Measurements from ENCODE around the gene SPECC1.
"Not testable (repeated sequence)": the region's sequence is repeated elsewhere in the genome, so short reads cannot be mapped to it uniquely, and the experiment has no call there.

SPECC1 gene

GRCh38 chr17:20095336-20096080, 86.3 kb downstream of the SPECC1 start:
- peak; percentile 79 for DNase-seq

DNA sequence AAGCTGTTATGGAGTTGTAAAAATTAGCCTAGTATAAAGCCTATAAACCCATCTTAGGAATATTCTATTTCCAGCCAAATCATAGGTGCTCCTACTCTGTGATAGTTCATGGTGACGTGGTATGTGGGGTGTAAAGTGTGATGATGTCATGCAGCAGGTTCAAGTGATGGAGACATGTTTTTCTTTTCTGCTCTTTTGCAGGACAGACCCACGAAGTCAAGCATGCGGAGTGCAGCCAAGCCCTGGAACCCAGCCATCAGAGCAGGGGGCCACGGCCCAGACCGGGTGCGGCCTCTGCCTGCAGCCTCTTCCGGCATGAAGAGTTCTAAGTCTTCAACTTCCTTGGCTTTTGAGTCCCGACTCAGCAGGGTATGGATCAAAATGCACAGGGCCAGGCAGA, 87.3 kb downstream of the SPECC1 start:
- DNase-seq, result no peak

DNA sequence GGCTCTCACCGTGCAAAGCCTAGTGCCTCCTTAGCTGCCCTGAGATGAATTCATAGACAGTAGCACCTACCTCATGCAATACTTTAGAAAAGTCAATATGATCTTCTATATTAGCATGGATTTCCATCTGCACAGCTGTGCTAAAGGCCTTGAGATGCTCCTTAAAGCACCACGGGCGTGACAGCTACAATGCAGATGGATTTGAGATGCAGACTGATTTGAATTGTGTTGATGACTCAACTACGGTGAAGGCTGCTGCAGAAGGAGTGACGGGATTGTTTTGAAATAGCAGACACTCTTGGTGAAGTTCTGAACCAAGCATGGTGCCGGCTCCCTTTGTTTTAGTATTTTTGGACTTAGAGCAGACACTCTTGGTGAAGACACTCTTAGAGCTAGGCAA, 88.2 kb downstream of the SPECC1 start:
- DNase-seq, result no peak

DNA sequence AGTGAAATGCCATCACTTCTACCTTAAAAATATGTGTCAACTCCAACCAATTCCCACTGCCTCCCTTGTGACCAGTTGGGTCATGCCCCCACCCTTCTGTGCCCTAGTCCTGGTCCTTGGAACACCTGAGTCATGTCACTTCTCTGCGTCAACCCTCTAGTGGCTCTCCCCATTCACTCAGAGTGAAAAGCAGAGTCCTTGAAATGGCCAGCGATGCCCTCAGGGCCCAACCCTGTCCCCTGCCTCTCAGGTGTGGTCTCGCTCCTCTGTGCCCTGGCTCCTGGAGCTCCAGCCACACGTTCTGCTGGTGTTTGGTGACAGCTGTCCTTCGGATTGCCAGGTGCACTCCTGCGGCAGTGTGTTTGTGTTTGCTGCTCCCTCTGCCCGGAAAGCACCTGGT, 89.2 kb downstream of the SPECC1 start:
- no peak for DNase-seq

- DNase-seq, result not testable (repeated sequence)
Measured at GRCh38 chr17:20100806-20101205, 91.6 kb downstream of the SPECC1 start.

GRCh38 chr17:20103454-20104446, 94.6 kb downstream of the SPECC1 start:
- DNase-seq, result no peak

DNA sequence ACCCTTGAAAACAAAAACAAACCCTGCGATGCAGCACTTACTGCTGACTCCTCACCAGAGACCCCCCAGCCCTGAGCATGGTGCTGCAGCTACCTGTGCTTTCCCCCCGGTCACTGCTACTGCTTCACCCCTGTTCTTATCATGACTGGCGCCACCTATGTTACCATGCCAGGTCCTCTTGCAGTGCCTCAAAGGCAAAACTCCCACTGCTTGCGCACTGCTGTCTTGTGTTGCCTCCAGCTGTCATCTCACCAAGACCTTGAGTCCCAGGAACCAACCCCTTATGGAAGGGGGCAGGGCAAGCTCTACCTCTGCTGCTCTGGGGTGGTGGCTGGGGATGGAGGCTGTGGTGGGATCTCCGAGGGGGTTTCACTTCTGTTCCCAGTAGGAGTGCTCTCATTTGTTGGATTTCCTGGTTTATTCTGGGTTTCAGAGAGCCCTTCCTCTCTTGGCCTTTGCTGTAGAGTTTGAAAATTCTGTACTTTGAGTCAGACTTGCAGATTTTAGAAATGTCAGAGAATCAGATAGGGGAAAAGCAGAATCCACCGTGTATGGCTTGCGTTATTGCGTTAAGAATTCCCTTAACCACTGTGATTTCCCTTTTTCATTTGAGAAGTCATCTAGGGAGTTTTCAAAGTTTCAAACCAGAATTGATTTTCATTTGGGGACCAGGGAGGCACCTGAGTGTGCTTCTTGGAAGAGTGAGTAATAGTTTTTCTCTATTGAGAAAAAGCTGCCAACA, 96.6 kb downstream of the SPECC1 start:
- no peak for DNase-seq

GRCh38 chr17:20106446-20106845, 97.3 kb downstream of the SPECC1 start:
- DNase-seq, result not testable (repeated sequence)

DNA sequence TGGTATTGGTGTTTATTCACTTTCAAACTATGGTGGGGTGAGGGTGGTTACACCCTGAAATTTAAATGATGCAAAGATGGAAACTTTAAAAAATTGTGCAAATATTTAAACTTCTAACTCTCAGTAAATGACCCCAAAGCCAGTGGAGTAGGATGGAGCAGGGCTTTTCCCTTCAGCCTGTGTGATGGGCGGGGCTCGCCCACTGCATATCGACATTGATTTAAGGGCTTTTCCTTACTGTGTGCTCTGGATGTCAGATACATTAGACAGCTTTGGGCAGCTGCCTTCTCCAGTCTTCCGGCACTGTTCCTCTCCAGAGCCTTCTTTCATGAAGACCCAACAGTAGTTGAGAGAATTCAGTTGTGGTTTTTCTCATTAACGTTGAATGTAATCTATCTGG, 99.9 kb downstream of the SPECC1 start:
- DNase-seq, result no peak

GRCh38 chr17:20111538-20111937, 102.4 kb downstream of the SPECC1 start:
- DNase-seq, result no peak

DNA sequence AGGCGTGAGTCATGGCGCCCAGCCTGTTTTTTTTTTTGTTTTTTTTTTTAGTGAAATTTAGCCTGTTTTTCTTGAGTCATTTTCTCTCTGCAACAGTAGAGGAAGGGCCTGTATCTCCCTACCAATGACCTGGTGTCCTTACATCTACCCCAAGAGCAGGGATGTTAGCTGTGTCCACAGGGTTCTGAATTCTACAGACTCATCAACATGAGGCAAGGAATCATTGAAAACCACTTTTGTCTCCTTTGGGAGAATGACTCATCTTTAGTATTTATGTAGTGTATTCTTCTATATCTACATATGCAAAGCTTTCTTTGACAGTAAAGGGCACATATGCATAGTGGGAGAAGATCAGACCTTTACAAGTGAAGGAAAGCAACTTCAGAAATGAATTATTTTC, 105.3 kb downstream of the SPECC1 start:
- DNase-seq, result no peak

DNA sequence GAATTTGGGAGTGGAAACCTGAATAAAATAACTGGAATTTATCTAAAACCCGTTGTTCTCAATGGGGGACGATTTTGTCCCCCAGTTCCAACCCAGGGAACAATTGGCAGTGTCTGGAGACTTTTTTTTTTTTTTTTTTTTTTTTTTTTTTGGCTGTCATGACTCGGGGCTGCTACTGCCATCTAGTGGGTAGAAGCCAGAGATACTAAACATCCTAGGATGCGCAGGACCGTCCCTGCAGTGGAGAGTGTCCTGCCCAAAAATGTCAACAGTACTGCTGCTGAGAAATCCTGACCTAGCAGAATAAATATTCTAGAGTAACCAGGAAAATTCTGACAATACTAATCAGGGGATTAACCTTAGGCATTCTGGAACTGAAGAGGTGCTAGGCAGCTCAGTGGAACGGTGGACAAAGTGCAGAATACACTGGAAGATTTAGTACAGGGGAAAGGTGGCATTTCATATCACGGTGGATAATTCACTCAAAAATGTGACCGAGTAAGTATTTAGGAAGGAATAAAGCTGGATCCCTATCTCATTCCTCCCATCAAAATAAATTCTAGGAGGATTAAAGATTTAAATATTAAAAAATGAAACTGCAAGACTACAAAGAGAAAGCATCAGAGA, 107.6 kb downstream of the SPECC1 start:
- DNase-seq, result peak; percentile 60

DNA sequence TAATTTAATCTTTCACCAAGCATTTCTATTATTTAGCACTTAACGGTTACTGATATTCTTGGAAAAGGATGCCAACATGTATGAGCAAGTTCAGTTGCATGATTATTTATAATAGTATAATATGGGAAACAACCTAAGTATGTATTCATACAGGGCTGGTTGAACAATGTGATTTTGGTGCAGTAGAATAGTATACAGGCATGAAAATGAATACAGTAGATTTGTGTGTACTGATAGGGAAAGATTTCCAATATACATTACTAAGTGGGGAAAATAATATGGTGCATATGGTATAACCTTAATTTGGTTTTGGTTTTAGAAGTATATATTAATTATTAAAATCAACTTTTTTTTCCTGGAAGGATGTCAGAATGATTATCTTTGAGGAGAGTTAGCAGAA, 109.1 kb downstream of the SPECC1 start:
- no peak for DNase-seq

DNA sequence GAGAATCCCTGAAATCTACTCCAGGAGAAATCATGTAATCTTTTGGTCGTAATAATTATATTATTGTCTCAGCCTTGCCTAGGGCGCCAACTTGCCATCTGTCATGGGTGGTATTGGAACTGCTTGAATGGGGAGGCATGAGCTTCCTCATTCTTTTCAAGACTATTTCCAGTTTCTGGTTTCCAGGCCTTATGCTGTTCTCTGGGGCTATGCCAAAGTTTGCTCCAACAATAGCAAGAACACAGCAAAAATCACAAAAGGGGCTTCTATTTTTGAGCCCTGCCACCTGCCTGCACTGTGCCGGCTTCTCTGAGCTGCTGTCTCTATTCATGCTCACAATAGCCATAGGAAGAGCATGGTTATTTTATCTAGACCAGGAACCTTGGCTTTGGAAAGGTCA, 111.7 kb downstream of the SPECC1 start:
- DNase-seq, result peak; percentile 71

DNA sequence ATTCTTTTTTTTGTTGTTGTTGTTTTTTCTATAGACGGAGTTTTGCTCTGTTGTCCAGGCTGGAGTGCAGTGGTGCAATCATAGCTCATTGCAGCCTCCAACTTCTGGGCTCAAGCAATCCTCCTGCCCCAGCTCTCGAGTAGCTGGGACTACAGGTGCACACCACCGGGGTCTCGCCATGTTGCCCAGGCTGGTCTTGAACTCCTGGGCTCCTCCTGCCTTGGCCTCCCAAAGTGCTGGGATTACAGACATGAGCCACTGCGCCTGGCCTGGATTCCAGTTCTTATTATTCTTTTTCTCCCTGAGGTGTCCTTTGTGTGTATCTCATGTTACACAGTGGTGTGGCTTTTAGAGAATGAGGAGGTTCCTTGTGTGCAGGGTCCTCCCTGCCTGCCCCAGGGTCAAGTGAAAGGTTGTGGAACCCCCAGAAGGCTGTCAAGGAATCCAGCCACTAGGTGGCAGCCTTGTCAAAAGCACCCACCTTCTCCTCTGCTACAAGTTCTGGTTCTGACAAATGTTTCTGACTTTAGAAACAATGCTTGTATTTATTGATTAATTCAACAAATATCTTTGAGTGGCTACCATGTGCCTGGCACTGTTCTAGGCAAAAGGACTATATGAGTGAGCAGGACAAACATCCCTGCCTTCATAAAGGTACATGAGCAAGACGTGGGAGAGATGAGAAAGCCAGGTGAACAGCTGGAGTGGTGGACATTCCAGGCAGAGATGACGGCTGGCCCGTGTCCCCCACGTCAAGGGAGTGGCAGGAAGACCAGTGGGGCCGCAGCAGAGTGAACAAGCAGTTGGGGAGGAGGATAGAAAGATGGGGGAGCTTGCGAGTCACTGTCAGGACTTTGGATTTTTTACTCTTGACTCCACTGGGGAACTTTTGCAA, 112.4 kb downstream of the SPECC1 start:
- peak; percentile 85 for DNase-seq

GRCh38 chr17:20122254-20122879, 113.2 kb downstream of the SPECC1 start:
- DNase-seq, result peak; percentile 58

GRCh38 chr17:20123209-20123608, 114.0 kb downstream of the SPECC1 start:
- DNase-seq, result no peak

GRCh38 chr17:20125724-20126123, 116.6 kb downstream of the SPECC1 start:
- DNase-seq, result no peak

GRCh38 chr17:20127360-20128035, 118.3 kb downstream of the SPECC1 start:
- no peak for DNase-seq

DNA sequence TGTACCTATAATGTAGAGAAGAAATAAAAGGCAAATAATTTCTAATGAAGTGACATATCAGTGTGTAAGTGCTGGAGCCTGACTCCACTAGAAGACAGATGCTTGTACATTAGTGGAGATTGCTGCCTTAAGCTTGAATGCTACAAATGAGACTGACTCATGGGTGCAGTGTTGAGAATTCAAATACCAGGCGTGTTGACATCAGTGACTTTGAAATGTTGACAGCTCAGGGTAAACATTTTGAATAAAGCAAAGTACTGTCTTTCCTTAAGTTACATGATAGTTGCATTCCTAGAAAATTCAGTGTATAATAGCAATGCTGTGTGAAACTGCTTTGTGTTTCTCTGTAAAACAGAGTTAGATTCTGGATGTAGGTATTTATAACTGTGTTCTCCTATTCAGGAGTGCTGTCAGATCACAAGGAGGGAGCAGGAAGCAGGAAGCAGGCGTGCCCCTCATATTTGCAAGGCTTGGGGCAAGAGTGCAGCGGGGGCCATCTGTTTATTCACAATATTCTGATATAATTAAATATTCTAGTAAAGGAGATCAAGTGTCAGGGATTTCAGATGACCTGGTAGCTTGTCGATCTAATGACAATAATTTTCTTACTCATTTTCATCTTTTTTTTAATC, 119.0 kb downstream of the SPECC1 start:
- no peak for DNase-seq

Data from midbrain (tissue), 1 donor.